ENCODE measurements around the gene RUNX1. TPM values are rescaled to one million over a fixed set of nuclear protein-coding genes. Genes with fewer than 3 reads are reported as not detected.
"Not testable (repeated sequence)": the region's sequence is repeated elsewhere in the genome, so short reads cannot be mapped to it uniquely, and the experiment has no call there.

The RUNX1 gene
- polyA plus RNA-seq, 1 of the 3 experiments (the other 2 are of a cell fraction) = 17.1 TPM

- WGBS (ENCODE audit: low lambda C conversion rate) = 96% methylated on average over 7 of the region's 12 CpGs
- H3K79me2 ChIP-seq (ENCODE audit: insufficient read depth) = no peaks in the 10 kb centered on the region
- DNase-seq = no peak
- no peaks in the 10 kb centered on the region for H3K27me3 ChIP-seq (ENCODE audit: insufficient read depth)
- H3K4me3 ChIP-seq (ENCODE audit: low read depth in 2 of 2, low read length in 1 of 2) = no peak overlapping the region
- ChIA-PET POLR2A (no interaction called here), CTCF (no interaction called here)
- no peak overlapping the region for H3K9ac ChIP-seq
- no peak for TF ChIP-seq ELF1 (IDR thresholded peaks at IDR 0.05)
- TF ChIP-seq IRF3 (IDR thresholded peaks at IDR 0.05; ENCODE audit: low read depth, low read length) = no peak
- TF ChIP-seq RFX5 (IDR thresholded peaks at IDR 0.05; ENCODE audit: low read length) = no peak
- no peak overlapping the region for H3K4me2 ChIP-seq
- H3K27ac ChIP-seq (ENCODE audit: low read depth in 2 of 2, low read length in 1 of 2) = no peak overlapping the region
- H3F3A ChIP-seq (replicated peaks; ENCODE audit: insufficient read depth) = no peaks in the 10 kb centered on the region
- no peaks in the 10 kb centered on the region for H3K9me3 ChIP-seq
- H3K9me2 ChIP-seq = no peaks in the 10 kb centered on the region
- H4K20me1 ChIP-seq (ENCODE audit: insufficient read depth) = no peaks in the 10 kb centered on the region
- H2AFZ ChIP-seq (ENCODE audit: low read depth) = no peak overlapping the region
- H3K36me3 ChIP-seq (replicated peaks in 1 of 2; ENCODE audit: control insufficient read depth in 1 of 2, insufficient read depth in 2 of 2, low read length in 1 of 2) = no peaks in the 10 kb centered on the region
- peaks cover 0 to 3% of the 10 kb centered on the region in 2 experiments; a peak in 2 of 4 replicates for H3K4me1 ChIP-seq (ENCODE audit: control insufficient read depth in 1 of 2, insufficient read depth in 2 of 2, low read depth in 1 of 2, low read length in 1 of 2)
Measured at GRCh38 chr21:34994766-34995631, 54.1 kb downstream of the RUNX1 start.

DNA sequence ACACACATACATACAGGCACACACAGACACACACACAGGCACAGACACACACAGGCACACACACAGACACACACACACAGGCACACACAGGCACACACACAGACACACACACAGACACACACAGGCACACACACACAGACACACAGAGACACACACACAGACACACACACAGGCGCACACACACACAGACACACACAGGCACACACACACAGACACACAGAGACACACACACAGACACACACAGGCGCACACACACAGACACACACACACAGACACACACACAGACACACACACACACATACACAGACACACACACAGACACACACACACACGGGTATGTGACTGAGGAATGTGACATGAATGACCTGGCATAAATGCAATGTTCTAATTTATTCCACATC lies 55.6 kb downstream of the RUNX1 start:
- H3K27me3 ChIP-seq (ENCODE audit: insufficient read depth); POLR2A ChIA-PET; H3K9ac ChIP-seq; DNase-seq; H3F3A ChIP-seq (replicated peaks; ENCODE audit: insufficient read depth); H3K79me2 ChIP-seq (ENCODE audit: insufficient read depth); H3K9me2 ChIP-seq; H3K4me3 ChIP-seq (ENCODE audit: low read depth in 2 of 2, low read length in 1 of 2); H2AFZ ChIP-seq (ENCODE audit: low read depth); H3K4me2 ChIP-seq; CTCF ChIA-PET; H3K4me1 ChIP-seq (ENCODE audit: control insufficient read depth in 1 of 2, insufficient read depth in 2 of 2, low read depth in 1 of 2, low read length in 1 of 2); H3K27ac ChIP-seq (ENCODE audit: low read depth in 2 of 2, low read length in 1 of 2); H4K20me1 ChIP-seq (ENCODE audit: insufficient read depth); H3K9me3 ChIP-seq; H3K36me3 ChIP-seq (replicated peaks in 1 of 2; ENCODE audit: control insufficient read depth in 1 of 2, insufficient read depth in 2 of 2, low read length in 1 of 2): not testable (repeated sequence)
- 60% methylated on average over 3 of the region's 3 CpGs for WGBS (ENCODE audit: low lambda C conversion rate)

DNA sequence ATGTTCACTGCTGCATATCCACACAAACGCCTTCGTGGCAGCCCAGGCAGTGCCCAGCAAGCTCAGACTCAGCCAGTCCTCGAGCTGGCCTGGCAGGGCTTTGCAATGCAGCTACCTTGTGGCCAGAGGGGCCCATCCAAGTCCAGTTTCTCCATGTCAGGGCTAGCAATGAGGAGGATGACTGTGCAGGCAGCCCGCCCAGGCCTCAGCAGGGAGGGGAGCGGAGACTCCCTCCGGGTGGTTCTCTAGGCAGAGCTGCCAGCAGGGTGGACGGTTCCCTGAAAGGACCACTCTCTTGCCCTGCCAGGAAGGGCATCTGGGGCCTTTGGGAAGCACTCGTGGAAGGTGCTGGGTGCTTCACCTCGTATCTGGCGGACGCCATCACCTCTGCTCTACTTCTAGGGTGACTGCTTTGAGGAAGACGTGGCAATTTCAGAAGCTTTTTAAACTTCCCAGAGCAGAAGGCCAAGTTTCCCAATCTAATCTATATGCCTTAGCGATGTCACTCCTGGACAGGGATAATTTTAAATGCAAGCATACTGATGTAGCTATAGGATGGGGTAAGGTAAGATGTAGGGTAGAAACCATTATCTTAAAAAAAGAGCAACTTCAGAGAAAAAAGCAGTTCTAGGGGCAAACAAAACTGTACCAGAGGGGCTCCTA lies 56.2 kb downstream of the RUNX1 start:
- Histone ChIP-seq H3K36me3 (replicated peaks in 1 of 2; ENCODE audit: control insufficient read depth in 1 of 2, insufficient read depth in 2 of 2, low read length in 1 of 2) (no peaks in the 10 kb centered on the region), H3K79me2 (ENCODE audit: insufficient read depth) (no peaks in the 10 kb centered on the region), H3K27ac (ENCODE audit: low read depth in 2 of 2, low read length in 1 of 2) (no peak overlapping the region), H3K4me1 (ENCODE audit: control insufficient read depth in 1 of 2, insufficient read depth in 2 of 2, low read depth in 1 of 2, low read length in 1 of 2) (no peaks in the 10 kb centered on the region; a peak in 3 of 4 replicates), H4K20me1 (ENCODE audit: insufficient read depth) (no peaks in the 10 kb centered on the region), H3K9ac (no peak overlapping the region), H2AFZ (ENCODE audit: low read depth) (no peak overlapping the region), H3K4me2 (no peak overlapping the region), H3K4me3 (ENCODE audit: low read depth in 2 of 2, low read length in 1 of 2) (no peak overlapping the region), H3K9me2 (no peaks in the 10 kb centered on the region), H3K9me3 (no peaks in the 10 kb centered on the region), H3F3A (replicated peaks; ENCODE audit: insufficient read depth) (no peaks in the 10 kb centered on the region), H3K27me3 (ENCODE audit: insufficient read depth) (no peaks in the 10 kb centered on the region)
- POLR2A ChIA-PET = no interaction called here
- CTCF ChIA-PET = no interaction called here
- TF ChIP-seq FOXM1 (IDR thresholded peaks at IDR 0.05; ENCODE audit: low read depth) = no peak
- no peak for TF ChIP-seq REST (IDR thresholded peaks at IDR 0.05; ENCODE audit: low read depth, low read length)
- no peak for TF ChIP-seq NFIC (IDR thresholded peaks at IDR 0.05; ENCODE audit: borderline replicate concordance)
- 79% methylated on average over 5 of the region's 13 CpGs for WGBS (ENCODE audit: low lambda C conversion rate)
- DNase-seq = no peak
